ENCODE results near the gene DNAJB11.

The DNAJB11 gene

GRCh38 chr3:186599785-186600166 lies 29.3 kb downstream of the DNAJB11 start:
- Histone ChIP-seq H3K9ac (ENCODE audit: low read length) (no peak overlapping the region), H3K9me2 (replicated peaks; ENCODE audit: insufficient read depth, low read length) (no peaks in the 10 kb centered on the region), H3K27ac (ENCODE audit: low read depth, low read length) (no peak overlapping the region), H3F3A (ENCODE audit: insufficient read depth) (no peaks in the 10 kb centered on the region), H3K27me3 (ENCODE audit: low read length) (no peaks in the 10 kb centered on the region), H3K79me2 (ENCODE audit: insufficient read depth, low read length) (no peaks in the 10 kb centered on the region), H3K4me2 (ENCODE audit: low read depth, low read length, poor library complexity, severe bottlenecking) (no peak overlapping the region), H2AFZ (ENCODE audit: low read depth, low read length, severe bottlenecking) (no peak overlapping the region), H3K4me3 (ENCODE audit: insufficient read depth, low read length, poor library complexity, severe bottlenecking) (no peak overlapping the region), H4K20me1 (ENCODE audit: low read depth, low read length) (no peaks in the 10 kb centered on the region), H3K9me3 (ENCODE audit: insufficient read depth, low read length) (no peaks in the 10 kb centered on the region), H3K36me3 (ENCODE audit: low read length) (no peaks in the 10 kb centered on the region)
- TF ChIP-seq, protein P1, sequence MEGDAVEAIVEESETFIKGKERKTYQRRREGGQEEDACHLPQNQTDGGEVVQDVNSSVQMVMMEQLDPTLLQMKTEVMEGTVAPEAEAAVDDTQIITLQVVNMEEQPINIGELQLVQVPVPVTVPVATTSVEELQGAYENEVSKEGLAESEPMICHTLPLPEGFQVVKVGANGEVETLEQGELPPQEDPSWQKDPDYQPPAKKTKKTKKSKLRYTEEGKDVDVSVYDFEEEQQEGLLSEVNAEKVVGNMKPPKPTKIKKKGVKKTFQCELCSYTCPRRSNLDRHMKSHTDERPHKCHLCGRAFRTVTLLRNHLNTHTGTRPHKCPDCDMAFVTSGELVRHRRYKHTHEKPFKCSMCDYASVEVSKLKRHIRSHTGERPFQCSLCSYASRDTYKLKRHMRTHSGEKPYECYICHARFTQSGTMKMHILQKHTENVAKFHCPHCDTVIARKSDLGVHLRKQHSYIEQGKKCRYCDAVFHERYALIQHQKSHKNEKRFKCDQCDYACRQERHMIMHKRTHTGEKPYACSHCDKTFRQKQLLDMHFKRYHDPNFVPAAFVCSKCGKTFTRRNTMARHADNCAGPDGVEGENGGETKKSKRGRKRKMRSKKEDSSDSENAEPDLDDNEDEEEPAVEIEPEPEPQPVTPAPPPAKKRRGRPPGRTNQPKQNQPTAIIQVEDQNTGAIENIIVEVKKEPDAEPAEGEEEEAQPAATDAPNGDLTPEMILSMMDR (IDR thresholded peaks at IDR 0.05; ENCODE audit: insufficient read depth, low read length, poor library complexity, severe bottlenecking) = no peak
- TF ChIP-seq EZH2phosphoT487 (conservative IDR thresholded peaks at IDR 0.05; ENCODE audit: low read length) = no peak

DNA sequence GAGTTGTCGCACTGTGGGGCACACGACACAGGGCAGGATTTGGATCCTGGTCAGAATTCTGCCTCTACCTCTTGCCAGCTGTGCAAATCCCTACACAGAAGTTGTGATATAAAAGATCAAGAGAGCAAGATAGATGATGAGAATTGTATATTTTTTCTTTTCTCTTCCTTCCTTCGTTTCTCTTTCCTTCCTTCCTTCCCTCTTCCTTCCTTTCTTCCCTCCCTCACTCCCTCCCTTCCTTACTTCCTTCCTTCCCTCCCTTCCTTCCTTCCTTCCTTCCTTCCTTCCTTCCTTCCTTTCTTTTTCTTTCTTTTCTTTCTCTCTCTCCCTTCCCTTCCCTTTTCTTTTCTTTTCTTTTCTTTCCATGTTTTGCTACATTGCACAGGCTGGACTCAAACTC lies 30.4 kb downstream of the DNAJB11 start:
- H4K20me1 ChIP-seq (ENCODE audit: low read depth, low read length) = no peaks in the 10 kb centered on the region
- TF ChIP-seq EZH2phosphoT487 (conservative IDR thresholded peaks at IDR 0.05; ENCODE audit: low read length) = no peak
- TF ChIP-seq, protein P1 (IDR thresholded peaks at IDR 0.05; ENCODE audit: insufficient read depth, low read length, poor library complexity, severe bottlenecking) = no peak
- no peaks in the 10 kb centered on the region for H3K36me3 ChIP-seq (ENCODE audit: low read length)
- H3K9me2 ChIP-seq (replicated peaks; ENCODE audit: insufficient read depth, low read length) = no peaks in the 10 kb centered on the region
- no peaks in the 10 kb centered on the region for H3F3A ChIP-seq (ENCODE audit: insufficient read depth)
- no peak overlapping the region for H3K4me2 ChIP-seq (ENCODE audit: low read depth, low read length, poor library complexity, severe bottlenecking)
- H3K4me3 ChIP-seq (ENCODE audit: insufficient read depth, low read length, poor library complexity, severe bottlenecking) = no peak overlapping the region
- no peak overlapping the region for H3K9ac ChIP-seq (ENCODE audit: low read length)
- H3K27me3 ChIP-seq (ENCODE audit: low read length) = no peaks in the 10 kb centered on the region
- no peak overlapping the region for H3K27ac ChIP-seq (ENCODE audit: low read depth, low read length)
- no peak overlapping the region for H2AFZ ChIP-seq (ENCODE audit: low read depth, low read length, severe bottlenecking)
- no peaks in the 10 kb centered on the region for H3K79me2 ChIP-seq (ENCODE audit: insufficient read depth, low read length)
- no peaks in the 10 kb centered on the region for H3K9me3 ChIP-seq (ENCODE audit: insufficient read depth, low read length)

- H3K4me3 ChIP-seq (ENCODE audit: insufficient read depth, low read length, poor library complexity, severe bottlenecking) = no peak overlapping the region
- H3K9me2 ChIP-seq (replicated peaks; ENCODE audit: insufficient read depth, low read length) = no peaks in the 10 kb centered on the region
- no peak for TF ChIP-seq EZH2phosphoT487 (conservative IDR thresholded peaks at IDR 0.05; ENCODE audit: low read length)
- TF ChIP-seq, protein P1 (IDR thresholded peaks at IDR 0.05; ENCODE audit: insufficient read depth, low read length, poor library complexity, severe bottlenecking) = no peak
- H3K79me2 ChIP-seq (ENCODE audit: insufficient read depth, low read length) = no peaks in the 10 kb centered on the region
- H2AFZ ChIP-seq (ENCODE audit: low read depth, low read length, severe bottlenecking) = no peak overlapping the region
- H3K9ac ChIP-seq (ENCODE audit: low read length) = no peak overlapping the region
- H3F3A ChIP-seq (ENCODE audit: insufficient read depth) = no peaks in the 10 kb centered on the region
- no peak overlapping the region for H3K4me2 ChIP-seq (ENCODE audit: low read depth, low read length, poor library complexity, severe bottlenecking)
- H4K20me1 ChIP-seq (ENCODE audit: low read depth, low read length) = no peaks in the 10 kb centered on the region
- no peaks in the 10 kb centered on the region for H3K36me3 ChIP-seq (ENCODE audit: low read length)
- no peaks in the 10 kb centered on the region for H3K27me3 ChIP-seq (ENCODE audit: low read length)
- H3K27ac ChIP-seq (ENCODE audit: low read depth, low read length) = no peak overlapping the region
- H3K9me3 ChIP-seq (ENCODE audit: insufficient read depth, low read length) = no peaks in the 10 kb centered on the region
Observed at GRCh38 chr3:186603159-186603558, 32.6 kb downstream of the DNAJB11 start.

Measured in SU-DHL-6 (cell line).